ENCODE results near the gene ACSM5. TPM values are rescaled to one million over a fixed set of nuclear protein-coding genes. Genes with fewer than 3 reads are reported as not detected.
"Not testable (repeated sequence)": the region's sequence is repeated elsewhere in the genome, so short reads cannot be mapped to it uniquely, and the experiment has no call there.

ACSM5 gene
- total and polyA plus RNA-seq, 8 donors: 0.25 to 1.3 (median 0.85) TPM

- 94 to 100% methylated on average over 2 of the region's 2 CpGs for WGBS, 2 donors
Measured at GRCh38 chr16:20402651-20403050, 6.7 kb upstream of the ACSM5 start.

GRCh38 chr16:20404637-20405036 is 4.7 kb upstream of the ACSM5 start, which contains the start of gene PDILT:
Gene PDILT (minus strand): TSS chr16:20404737. CDS start chr16:20399300, 5,437 bp downstream.
- intact Hi-C loops (cut with DNase I): no loop called here
- H3K9me3 ChIP-seq: no peaks in the 10 kb centered on the region
- no peak for TF ChIP-seq CTCF (IDR thresholded peaks at IDR 0.05)
- WGBS, 2 donors: 93 to 94% methylated on average over 2 of the region's 2 CpGs
- no peak within 1 kb of the TSS for H3K4me3 ChIP-seq
- ATAC-seq (no peak), DNase-seq (no peak), FAIRE-seq (no peak)
- H3K4me1 ChIP-seq: peaks cover 0 to 11% (median 0%) of the 10 kb centered on the region in 3 donors
- H3K27ac ChIP-seq: no peak within 1 kb of the TSS
- no peaks in the 10 kb centered on the region for H3K36me3 ChIP-seq
- H3K27me3 ChIP-seq: no peaks in the 10 kb centered on the region

More at GRCh38 chr16:20402651-20403050, 6.7 kb upstream of the ACSM5 start:
- DNase-seq (no peak), FAIRE-seq (no peak), ATAC-seq (no peak)
- H3K27me3 ChIP-seq: no peaks in the 10 kb centered on the region
- H3K4me1 ChIP-seq: peaks cover 0 to 11% (median 0%) of the 10 kb centered on the region in 3 donors
- no peak for TF ChIP-seq CTCF (IDR thresholded peaks at IDR 0.05)
- no peak overlapping the region for H3K4me3 ChIP-seq
- no peaks in the 10 kb centered on the region for H3K36me3 ChIP-seq
- H3K27ac ChIP-seq: no peak overlapping the region
- H3K9me3 ChIP-seq: no peaks in the 10 kb centered on the region
- intact Hi-C loops (cut with DNase I): no loop called here

GRCh38 chr16:20410121-20410723 is 888 bp downstream of the ACSM5 start:
- FAIRE-seq (no peak), ATAC-seq (peak in 1 of 4 donors; percentile 34), DNase-seq (no peak)
- no peaks in the 10 kb centered on the region for H3K4me1 ChIP-seq
- H3K27me3 ChIP-seq: no peaks in the 10 kb centered on the region
- H3K27ac ChIP-seq: no peak overlapping the region
- H3K4me3 ChIP-seq: no peak overlapping the region
- H3K36me3 ChIP-seq: no peaks in the 10 kb centered on the region
- intact Hi-C loops (cut with DNase I): no loop called here
- H3K9me3 ChIP-seq: no peaks in the 10 kb centered on the region
- WGBS, 2 donors: 84 to 90% methylated on average over 6 of the region's 6 CpGs
- TF ChIP-seq CTCF (IDR thresholded peaks at IDR 0.05): no peak

GRCh38 chr16:20411055-20411454 is 1.7 kb downstream of the ACSM5 start:
- Histone ChIP-seq H3K36me3 (no peaks in the 10 kb centered on the region), H3K4me1 (no peaks in the 10 kb centered on the region), H3K27ac (no peak overlapping the region), H3K27me3 (no peaks in the 10 kb centered on the region), H3K4me3 (no peak overlapping the region), H3K9me3 (no peaks in the 10 kb centered on the region)
- no peak for TF ChIP-seq CTCF (IDR thresholded peaks at IDR 0.05)
- no peak for FAIRE-seq
- no peak for ATAC-seq
- no peak for DNase-seq
- WGBS, 2 donors: 86 to 89% methylated on average over 2 of the region's 2 CpGs
- intact Hi-C loops (cut with DNase I): no loop called here

- TF ChIP-seq CTCF (IDR thresholded peaks at IDR 0.05): no peak
- DNase-seq: no peak
- no peaks in the 10 kb centered on the region for H3K4me1 ChIP-seq
- intact Hi-C loops (cut with DNase I): no loop called here
- H3K36me3 ChIP-seq: no peaks in the 10 kb centered on the region
- no peak overlapping the region for H3K27ac ChIP-seq
- no peaks in the 10 kb centered on the region for H3K27me3 ChIP-seq
- no peak overlapping the region for H3K4me3 ChIP-seq
- WGBS, 2 donors: 58 to 66% methylated on average over 1 of the region's 1 CpG
- no peak for FAIRE-seq
- no peak for ATAC-seq
- no peaks in the 10 kb centered on the region for H3K9me3 ChIP-seq
Measured at GRCh38 chr16:20415541-20415940, 6.2 kb downstream of the ACSM5 start.

- WGBS, 2 donors: 81 to 83% methylated on average over 8 of the region's 8 CpGs
- ATAC-seq; H3K4me1 ChIP-seq; intact Hi-C loops (cut with DNase I); H3K4me3 ChIP-seq; FAIRE-seq; H3K36me3 ChIP-seq; DNase-seq; H3K9me3 ChIP-seq; H3K27ac ChIP-seq; H3K27me3 ChIP-seq: not testable (repeated sequence)
Measured at GRCh38 chr16:20419093-20419492, 9.8 kb downstream of the ACSM5 start.

GRCh38 chr16:20421748-20422147 is 12.4 kb downstream of the ACSM5 start:
- H3K36me3 ChIP-seq; H3K9me3 ChIP-seq; H3K4me1 ChIP-seq; H3K27me3 ChIP-seq; intact Hi-C loops (cut with DNase I); H3K4me3 ChIP-seq; ATAC-seq; DNase-seq; H3K27ac ChIP-seq; FAIRE-seq: not testable (repeated sequence)
- 77 to 80% methylated on average over 2 of the region's 2 CpGs for WGBS, 2 donors

- not testable (repeated sequence) for ATAC-seq
Measured at GRCh38 chr16:20423772-20424128, 14.4 kb downstream of the ACSM5 start.

More at GRCh38 chr16:20423772-20424128, 14.4 kb downstream of the ACSM5 start:
- H3K36me3 ChIP-seq; H3K4me3 ChIP-seq; FAIRE-seq; H3K9me3 ChIP-seq; H3K27me3 ChIP-seq; H3K4me1 ChIP-seq; DNase-seq; intact Hi-C loops (cut with DNase I); H3K27ac ChIP-seq: not testable (repeated sequence)
- WGBS, 2 donors: 45 to 47% methylated on average over 5 of the region's 5 CpGs
